Measurements from ENCODE around the gene ITGAL.
A peak's percentile ranks its signal among the peaks of the same experiment; 100 is the strongest.

Gene ITGAL

GRCh38 chr16:30569746-30570635, 97.4 kb downstream of the ITGAL start:
- DNase-seq: no peak

DNA sequence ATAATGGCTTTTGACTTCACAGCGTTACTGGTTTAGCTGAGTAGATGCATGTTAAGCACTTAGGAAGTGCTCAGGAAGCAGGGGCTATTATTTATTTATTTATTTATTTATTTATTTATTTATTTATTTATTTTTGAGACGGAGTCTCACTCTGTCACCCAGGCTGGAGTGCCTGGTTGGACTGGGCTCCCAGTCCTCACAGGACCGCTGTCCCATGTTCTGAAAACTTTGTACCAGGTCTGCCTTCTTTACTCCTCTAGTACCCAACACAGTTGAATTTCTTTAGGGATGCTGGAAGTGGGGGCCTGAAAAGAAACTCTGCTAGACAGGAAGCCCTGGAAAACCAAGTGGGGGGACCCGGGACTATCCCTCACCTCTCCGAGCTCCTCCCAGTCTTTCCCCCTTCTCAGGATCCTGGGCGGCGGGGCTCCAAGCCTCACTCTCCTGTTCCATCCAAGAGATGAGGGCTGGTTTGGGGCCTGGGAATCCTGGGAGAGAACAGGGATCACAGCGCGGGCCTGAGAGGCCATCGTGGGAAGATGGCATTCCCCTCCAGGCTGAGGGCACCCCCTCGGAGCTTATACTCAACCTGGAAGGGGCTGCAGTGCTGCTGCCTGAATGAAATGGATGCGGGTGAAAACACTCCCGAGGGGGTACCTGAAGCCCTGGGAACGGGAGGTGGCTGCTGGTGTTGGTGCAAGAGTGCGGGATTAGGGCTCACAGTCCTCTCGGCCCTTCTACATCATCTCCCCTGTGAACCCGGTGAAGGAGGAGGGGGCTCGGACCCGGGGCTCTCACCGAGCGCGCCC, 98.3 kb downstream of the ITGAL start:
- DNase-seq: peak; percentile 40

DNA sequence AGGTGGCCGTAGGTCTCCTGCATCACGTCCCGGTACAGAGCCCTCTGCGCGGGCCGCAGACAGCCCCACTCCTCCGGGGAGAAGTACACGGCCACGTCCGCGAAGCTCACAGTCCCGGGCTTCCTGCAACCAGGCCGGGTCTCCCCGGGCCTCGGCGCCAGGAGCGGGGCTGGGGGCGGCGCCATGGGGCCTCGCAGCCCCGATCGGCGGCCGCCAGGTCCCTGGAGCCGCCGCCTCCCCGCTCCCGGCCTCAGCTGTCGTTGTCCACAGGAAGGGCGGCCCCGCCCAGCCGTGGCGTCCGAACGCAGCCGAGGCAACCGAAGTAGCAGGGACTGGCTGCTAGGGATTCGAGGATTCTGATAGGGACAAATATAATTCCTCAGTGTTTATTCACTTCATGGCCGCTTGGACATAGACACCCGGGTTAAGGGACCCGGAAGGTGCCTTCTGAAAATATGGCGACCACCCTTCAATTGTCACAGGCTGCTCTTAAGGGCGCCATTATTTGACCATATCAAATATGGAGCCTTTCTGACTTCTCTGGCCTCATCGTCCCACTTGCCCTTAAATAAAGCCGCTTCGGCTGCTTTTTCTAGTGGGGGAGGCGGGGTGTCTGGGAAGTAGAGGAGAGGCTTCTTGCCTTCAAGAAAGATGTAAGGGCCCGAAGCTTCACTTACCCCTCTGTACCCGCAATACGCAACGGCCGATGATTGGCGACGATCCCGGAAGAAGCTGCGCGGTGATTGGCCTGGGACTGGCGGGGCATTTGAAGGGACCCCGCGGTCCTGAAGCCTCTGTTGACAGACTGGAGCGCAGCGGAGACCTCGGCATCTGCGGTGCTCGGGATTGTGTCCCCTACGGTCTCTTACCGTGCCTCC, 99.1 kb downstream of the ITGAL start, which contains the start of gene ZNF688:
ZNF688 (minus strand) TSS at position 270 of the 878 bp plus-strand sequence; CDS start at position 185, 85 bp downstream.
- peak; percentile 98 for DNase-seq
